Measurements from ENCODE around the gene PPP3R1.

DNA sequence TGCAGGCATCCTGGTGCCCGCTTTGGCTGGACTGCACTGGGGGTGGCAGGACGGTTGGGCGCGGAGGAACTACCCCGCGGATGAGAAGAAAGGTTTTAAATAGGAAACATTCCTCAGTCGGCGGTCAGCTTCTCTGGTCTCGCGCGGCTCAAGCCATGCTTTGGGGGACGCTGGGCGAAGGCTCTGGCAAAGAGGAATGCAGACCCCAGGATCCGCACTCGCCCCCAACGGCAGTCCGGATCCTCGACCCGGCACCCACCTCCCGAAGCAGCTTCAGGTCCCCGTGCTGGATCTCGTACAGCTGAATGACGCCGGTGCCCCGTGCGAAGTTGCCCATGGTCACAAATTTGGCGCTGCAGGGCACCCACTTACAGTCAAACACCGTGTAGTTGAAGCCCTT, 95.3 kb downstream of the PPP3R1 start:
- TF ChIP-seq, protein P1, sequence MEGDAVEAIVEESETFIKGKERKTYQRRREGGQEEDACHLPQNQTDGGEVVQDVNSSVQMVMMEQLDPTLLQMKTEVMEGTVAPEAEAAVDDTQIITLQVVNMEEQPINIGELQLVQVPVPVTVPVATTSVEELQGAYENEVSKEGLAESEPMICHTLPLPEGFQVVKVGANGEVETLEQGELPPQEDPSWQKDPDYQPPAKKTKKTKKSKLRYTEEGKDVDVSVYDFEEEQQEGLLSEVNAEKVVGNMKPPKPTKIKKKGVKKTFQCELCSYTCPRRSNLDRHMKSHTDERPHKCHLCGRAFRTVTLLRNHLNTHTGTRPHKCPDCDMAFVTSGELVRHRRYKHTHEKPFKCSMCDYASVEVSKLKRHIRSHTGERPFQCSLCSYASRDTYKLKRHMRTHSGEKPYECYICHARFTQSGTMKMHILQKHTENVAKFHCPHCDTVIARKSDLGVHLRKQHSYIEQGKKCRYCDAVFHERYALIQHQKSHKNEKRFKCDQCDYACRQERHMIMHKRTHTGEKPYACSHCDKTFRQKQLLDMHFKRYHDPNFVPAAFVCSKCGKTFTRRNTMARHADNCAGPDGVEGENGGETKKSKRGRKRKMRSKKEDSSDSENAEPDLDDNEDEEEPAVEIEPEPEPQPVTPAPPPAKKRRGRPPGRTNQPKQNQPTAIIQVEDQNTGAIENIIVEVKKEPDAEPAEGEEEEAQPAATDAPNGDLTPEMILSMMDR (IDR thresholded peaks at IDR 0.05), result peak in 1 of 5 experiments; percentile 10
- TF ChIP-seq EP300 (IDR thresholded peaks at IDR 0.05; ENCODE audit: low read depth), result no peak
- no peak for TF ChIP-seq POLR2A (IDR thresholded peaks at IDR 0.05)
- no peak for TF ChIP-seq POLR2AphosphoS5 (IDR thresholded peaks at IDR 0.05)
